Osteoblast (primary cell): Measurements from ENCODE around the gene EEF1AKMT4. TPM values are rescaled to one million over a fixed set of nuclear protein-coding genes. Genes with fewer than 3 reads are reported as not detected.
A peak's percentile ranks its signal among the peaks of the same experiment; 100 is the strongest.

ENCODE experiments used
- DNase-seq: peaks from one replicate; pipeline ENCODE4 v3.0.0; 2011; ENCODE audit warnings: low spot score, mixed read lengths; ENCODE audit not compliant: insufficient read length; ENCODE audit errors: missing footprints
- H2AFZ ChIP-seq: 2 replicates; pipeline ENCODE4 v1.6.0; 2011; ENCODE audit warnings: mild to moderate bottlenecking, low read length
- H3K27ac ChIP-seq: 2 replicates; pipeline ENCODE4 v1.5.1; 2011; ENCODE audit warnings: mild to moderate bottlenecking, low read depth, low read length, moderate library complexity
- H3K27me3 ChIP-seq: 2 replicates; pipeline ENCODE4 v1.6.0; 2012; ENCODE audit warnings: mild to moderate bottlenecking, control low read depth, inconsistent platforms, low read length, moderate library complexity; ENCODE audit not compliant: insufficient read depth
- H3K36me3 ChIP-seq: 2 replicates; pipeline ENCODE4 v1.5.1; 2011; ENCODE audit warnings: mild to moderate bottlenecking, low read length, control low read depth, moderate library complexity; ENCODE audit not compliant: insufficient read depth
- H3K4me1 ChIP-seq: 2 replicates; pipeline ENCODE4 v1.5.1; 2011; ENCODE audit warnings: mild to moderate bottlenecking, low read length, control low read depth, moderate library complexity; ENCODE audit not compliant: insufficient read depth
- H3K4me2 ChIP-seq: 2 replicates; pipeline ENCODE4 v1.6.0; 2011; ENCODE audit warnings: mild to moderate bottlenecking, low read length; ENCODE audit not compliant: insufficient read depth
- H3K4me3 ChIP-seq: fragments of 200-600 bp; sonication (generic); 3 replicates; pipeline ENCODE4 v1.5.1; 2012; ENCODE audit warnings: mild to moderate bottlenecking, low read length, inconsistent platforms; ENCODE audit not compliant: insufficient read depth
- H3K79me2 ChIP-seq: 2 replicates; pipeline ENCODE4 v1.6.0; 2012; ENCODE audit warnings: mild to moderate bottlenecking, low read length, control low read depth, inconsistent platforms; ENCODE audit not compliant: insufficient read depth
- H3K9me3 ChIP-seq: 2 replicates; pipeline ENCODE4 v1.5.1; 2011; ENCODE audit warnings: low read depth, low read length, control low read depth
- H4K20me1 ChIP-seq: 2 replicates; pipeline ENCODE4 v1.6.0; 2012; ENCODE audit warnings: mild to moderate bottlenecking, low read length, control low read depth; ENCODE audit not compliant: insufficient read depth
- total RNA-seq: library from RNA; depleted of rRNA; stranded (reverse); fragments of >200 nt; gene quantifications from 2 replicates; pipeline ENCODE4 v1.2.3, GENCODE V29; 2012
- TF ChIP-seq, protein P1 (sequence below): IDR thresholded peaks from 2 replicates; pipeline ENCODE4 v1.5.1; 2011; ENCODE audit warnings: mild to moderate bottlenecking, low read depth, low read length, moderate library complexity; ENCODE audit errors: extremely low read depth

Gene EEF1AKMT4
- total RNA-seq, 1 donor: 3.3 TPM

- no peaks in the 10 kb centered on the region for H4K20me1 ChIP-seq
- TF ChIP-seq, protein P1, sequence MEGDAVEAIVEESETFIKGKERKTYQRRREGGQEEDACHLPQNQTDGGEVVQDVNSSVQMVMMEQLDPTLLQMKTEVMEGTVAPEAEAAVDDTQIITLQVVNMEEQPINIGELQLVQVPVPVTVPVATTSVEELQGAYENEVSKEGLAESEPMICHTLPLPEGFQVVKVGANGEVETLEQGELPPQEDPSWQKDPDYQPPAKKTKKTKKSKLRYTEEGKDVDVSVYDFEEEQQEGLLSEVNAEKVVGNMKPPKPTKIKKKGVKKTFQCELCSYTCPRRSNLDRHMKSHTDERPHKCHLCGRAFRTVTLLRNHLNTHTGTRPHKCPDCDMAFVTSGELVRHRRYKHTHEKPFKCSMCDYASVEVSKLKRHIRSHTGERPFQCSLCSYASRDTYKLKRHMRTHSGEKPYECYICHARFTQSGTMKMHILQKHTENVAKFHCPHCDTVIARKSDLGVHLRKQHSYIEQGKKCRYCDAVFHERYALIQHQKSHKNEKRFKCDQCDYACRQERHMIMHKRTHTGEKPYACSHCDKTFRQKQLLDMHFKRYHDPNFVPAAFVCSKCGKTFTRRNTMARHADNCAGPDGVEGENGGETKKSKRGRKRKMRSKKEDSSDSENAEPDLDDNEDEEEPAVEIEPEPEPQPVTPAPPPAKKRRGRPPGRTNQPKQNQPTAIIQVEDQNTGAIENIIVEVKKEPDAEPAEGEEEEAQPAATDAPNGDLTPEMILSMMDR: no peak
- H3K9me3 ChIP-seq: no peaks in the 10 kb centered on the region
- no peak overlapping the region for H2AFZ ChIP-seq
- peaks cover 13% of the 10 kb centered on the region for H3K27me3 ChIP-seq
- no peaks in the 10 kb centered on the region for H3K4me1 ChIP-seq
- no peak for DNase-seq
- H3K27ac ChIP-seq: no peak overlapping the region
- no peaks in the 10 kb centered on the region for H3K79me2 ChIP-seq
- no peaks in the 10 kb centered on the region for H3K36me3 ChIP-seq
- no peak overlapping the region for H3K4me2 ChIP-seq
- no peak overlapping the region for H3K4me3 ChIP-seq
These were observed 38.2 kb upstream of the EEF1AKMT4 start for GRCh38 chr3:184211297-184211696.

GRCh38 chr3:184211718-184212117 is 37.8 kb upstream of the EEF1AKMT4 start:
- Histone ChIP-seq H3K4me3 (no peak overlapping the region), H3K36me3 (no peaks in the 10 kb centered on the region), H3K79me2 (no peaks in the 10 kb centered on the region), H3K9me3 (no peaks in the 10 kb centered on the region), H3K27ac (no peak overlapping the region), H2AFZ (no peak overlapping the region), H3K4me1 (no peaks in the 10 kb centered on the region), H3K27me3 (peaks cover 10% of the 10 kb centered on the region), H3K4me2 (no peak overlapping the region), H4K20me1 (no peaks in the 10 kb centered on the region)
- TF ChIP-seq, protein P1: no peak
- DNase-seq: no peak

- H3K27me3 ChIP-seq: peaks cover 9% of the 10 kb centered on the region
- H3K79me2 ChIP-seq: no peaks in the 10 kb centered on the region
- no peak overlapping the region for H2AFZ ChIP-seq
- H3K27ac ChIP-seq: no peak overlapping the region
- TF ChIP-seq, protein P1: no peak
- DNase-seq: peak; percentile 39
- no peaks in the 10 kb centered on the region for H4K20me1 ChIP-seq
- no peak overlapping the region for H3K4me2 ChIP-seq
- H3K4me1 ChIP-seq: no peaks in the 10 kb centered on the region
- H3K36me3 ChIP-seq: no peaks in the 10 kb centered on the region
- H3K9me3 ChIP-seq: no peaks in the 10 kb centered on the region
- no peak overlapping the region for H3K4me3 ChIP-seq
These were observed 30.7 kb upstream of the EEF1AKMT4 start for GRCh38 chr3:184218814-184219213.

GRCh38 chr3:184222521-184222920 is 27.0 kb upstream of the EEF1AKMT4 start:
- no peak overlapping the region for H3K4me3 ChIP-seq
- no peaks in the 10 kb centered on the region for H3K4me1 ChIP-seq
- DNase-seq: no peak
- no peak overlapping the region for H3K4me2 ChIP-seq
- H3K36me3 ChIP-seq: no peaks in the 10 kb centered on the region
- H3K27ac ChIP-seq: no peak overlapping the region
- TF ChIP-seq, protein P1: no peak
- H3K9me3 ChIP-seq: no peaks in the 10 kb centered on the region
- no peaks in the 10 kb centered on the region for H4K20me1 ChIP-seq
- H3K27me3 ChIP-seq: peaks cover 13% of the 10 kb centered on the region
- no peak overlapping the region for H2AFZ ChIP-seq
- no peaks in the 10 kb centered on the region for H3K79me2 ChIP-seq
